ENCODE results near the gene RAB11FIP3.
"Not testable (repeated sequence)": the region's sequence is repeated elsewhere in the genome, so short reads cannot be mapped to it uniquely, and the experiment has no call there.

RAB11FIP3 gene

DNA sequence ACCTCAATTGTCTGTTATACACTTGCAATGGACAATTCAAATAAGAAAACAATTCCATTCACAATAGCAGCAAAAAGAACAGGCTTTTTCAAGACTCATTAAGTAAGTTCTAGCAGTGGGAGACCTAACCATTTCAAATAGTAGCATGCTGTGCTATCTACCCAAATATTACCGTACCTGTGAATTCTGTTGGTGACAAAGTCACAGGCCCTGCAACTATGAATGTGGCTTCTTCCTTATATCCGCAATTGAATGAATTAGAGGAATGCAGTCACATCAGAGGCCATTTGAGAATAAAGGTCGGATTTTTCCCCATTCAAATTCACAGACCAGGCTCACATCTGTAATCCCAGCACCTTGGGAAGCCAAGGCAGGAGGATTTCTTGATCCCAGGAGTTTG lies 29.2 kb upstream of the RAB11FIP3 start:
- FAIRE-seq, result no peak

DNA sequence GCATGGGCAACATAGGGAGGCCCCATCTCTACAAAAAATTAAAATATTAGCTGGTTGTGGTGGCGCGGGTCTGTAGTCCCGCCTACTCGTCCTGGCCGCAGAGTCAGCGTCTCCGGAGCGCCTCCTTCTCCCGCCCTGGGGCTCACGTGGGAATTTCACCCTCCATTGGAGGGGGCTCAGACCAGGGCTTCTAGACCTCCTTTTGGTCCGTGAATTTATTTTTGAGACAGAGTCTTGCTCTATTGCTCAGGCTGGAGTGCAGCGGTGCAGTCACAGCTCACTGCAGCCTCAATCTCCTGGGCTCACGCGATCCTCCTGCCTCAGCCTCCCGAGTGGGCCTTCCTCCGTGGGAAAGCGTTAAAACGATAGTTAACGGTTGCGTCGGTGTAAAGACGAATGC lies 28.8 kb upstream of the RAB11FIP3 start:
- no peak for FAIRE-seq

DNA sequence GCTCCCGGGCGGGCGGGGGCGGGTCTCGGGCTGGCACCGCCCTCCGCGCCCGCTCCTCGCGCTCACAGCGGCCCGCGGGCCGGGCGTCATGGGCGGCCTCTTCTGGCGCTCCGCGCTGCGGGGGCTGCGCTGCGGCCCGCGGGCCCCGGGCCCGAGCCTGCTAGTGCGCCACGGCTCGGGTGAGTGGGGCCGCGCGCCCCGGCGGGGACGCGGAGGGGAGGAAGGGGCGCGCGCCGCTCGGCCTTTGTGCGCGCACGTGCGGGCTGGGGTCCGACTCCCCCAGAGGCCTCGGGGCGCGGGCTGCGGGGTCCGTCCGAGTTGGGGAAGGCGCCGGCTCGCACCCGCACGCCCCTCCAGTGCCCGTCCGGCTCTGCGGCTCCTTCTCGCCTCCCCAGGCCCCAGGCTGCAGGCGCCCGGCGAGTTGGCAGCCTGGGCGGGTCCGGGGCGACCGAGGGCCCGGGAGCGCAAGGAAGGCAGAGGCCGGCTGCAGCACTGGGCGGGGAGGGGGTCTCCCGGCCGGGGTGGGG lies 28.3 kb upstream of the RAB11FIP3 start, which contains the start of gene NME4:
NME4 (plus strand) TSS at position 65 of the 527 bp plus-strand sequence; CDS start at position 89, 24 bp downstream.
- no peak for FAIRE-seq

DNA sequence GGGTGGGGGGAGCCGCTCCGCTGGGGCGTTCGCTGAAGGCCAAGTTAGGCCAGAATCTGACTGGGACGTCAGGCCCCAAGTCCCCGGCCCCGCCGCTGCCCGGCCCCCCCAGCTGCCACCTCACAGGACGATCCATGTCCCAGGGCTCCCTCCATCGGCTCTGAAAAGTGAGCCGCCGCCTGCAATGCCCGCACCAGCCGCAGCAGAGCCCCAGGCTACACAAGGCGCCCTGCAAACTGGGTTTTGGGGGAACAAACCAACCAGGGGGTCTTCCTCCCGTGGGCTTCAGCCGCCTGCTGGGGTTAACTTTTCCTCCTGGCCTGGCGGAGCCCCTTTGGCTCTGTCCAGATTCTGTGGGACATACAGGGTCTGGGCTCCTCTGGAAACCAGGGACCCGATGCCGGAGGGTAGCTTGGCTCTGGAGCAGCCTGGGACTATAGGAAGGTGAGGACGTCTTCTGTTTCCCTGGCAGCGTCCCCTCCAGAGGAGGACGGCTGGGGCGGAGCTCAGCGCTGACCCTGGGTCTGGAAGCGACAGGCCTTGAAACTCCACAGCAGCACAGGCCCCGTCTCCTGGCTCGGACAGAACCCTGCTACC lies 27.6 kb upstream of the RAB11FIP3 start:
- no peak for FAIRE-seq

DNA sequence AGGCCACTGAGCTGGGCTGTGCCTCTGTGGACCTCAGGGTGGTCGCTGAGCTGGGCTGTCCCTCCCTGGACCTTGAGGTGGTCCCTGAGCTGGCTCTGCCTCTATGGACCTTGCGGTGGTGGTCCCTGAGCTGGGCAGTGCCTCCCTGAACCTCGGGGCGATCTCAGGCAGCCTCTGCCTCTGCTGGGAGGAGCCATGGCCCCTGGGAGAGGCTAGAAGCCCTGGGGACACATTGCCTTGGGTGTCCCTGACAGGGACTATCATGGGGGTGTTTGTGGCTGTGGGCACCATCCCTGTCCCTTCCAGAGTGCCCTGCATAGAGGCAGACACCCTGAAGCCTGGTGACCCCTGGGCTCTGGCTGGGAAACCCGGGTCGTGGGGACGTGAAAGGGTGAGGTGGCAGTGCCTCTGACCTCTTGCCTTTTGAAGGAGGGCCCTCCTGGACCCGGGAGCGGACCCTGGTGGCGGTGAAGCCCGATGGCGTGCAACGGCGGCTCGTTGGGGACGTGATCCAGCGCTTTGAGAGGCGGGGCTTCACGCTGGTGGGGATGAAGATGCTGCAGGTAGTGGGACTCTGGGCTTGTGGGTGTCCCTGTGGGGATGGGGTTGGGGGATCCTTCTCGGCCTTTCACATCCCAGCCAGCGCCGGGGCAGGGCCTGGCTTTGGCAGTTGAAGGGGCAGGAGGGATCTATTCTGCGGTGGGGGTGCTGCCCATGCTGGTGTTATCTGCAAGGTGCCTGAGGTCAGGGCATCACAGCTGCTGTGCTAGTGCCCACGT lies 26.7 kb upstream of the RAB11FIP3 start:
- FAIRE-seq, result no peak

DNA sequence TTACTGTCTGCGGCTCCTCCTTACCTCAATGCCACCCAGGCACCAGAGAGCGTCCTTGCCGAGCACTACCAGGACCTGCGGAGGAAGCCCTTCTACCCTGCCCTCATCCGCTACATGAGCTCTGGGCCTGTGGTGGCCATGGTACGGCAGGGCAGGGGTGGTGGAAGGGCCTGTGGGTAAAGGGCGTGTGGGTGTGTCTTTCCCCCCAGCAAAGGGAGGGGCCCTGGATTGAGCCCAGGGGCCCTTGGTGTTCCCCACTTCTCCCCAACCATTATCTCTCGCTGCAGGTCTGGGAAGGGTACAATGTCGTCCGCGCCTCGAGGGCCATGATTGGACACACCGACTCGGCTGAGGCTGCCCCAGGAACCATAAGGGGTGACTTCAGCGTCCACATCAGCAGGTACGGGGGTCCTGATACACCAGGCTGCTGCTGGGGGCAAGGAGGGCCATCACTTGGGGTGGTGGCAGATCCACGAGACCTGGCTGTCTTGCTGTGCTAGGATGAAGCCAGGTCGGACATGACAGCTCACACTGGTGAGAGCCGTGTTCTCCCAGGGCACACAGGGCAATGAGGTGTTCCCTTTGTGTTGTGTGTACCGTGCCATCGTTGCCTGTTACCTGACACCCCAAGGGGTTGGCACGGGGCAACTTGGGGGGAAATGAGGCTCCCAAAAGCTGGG lies 26.0 kb upstream of the RAB11FIP3 start:
- FAIRE-seq, result no peak

DNA sequence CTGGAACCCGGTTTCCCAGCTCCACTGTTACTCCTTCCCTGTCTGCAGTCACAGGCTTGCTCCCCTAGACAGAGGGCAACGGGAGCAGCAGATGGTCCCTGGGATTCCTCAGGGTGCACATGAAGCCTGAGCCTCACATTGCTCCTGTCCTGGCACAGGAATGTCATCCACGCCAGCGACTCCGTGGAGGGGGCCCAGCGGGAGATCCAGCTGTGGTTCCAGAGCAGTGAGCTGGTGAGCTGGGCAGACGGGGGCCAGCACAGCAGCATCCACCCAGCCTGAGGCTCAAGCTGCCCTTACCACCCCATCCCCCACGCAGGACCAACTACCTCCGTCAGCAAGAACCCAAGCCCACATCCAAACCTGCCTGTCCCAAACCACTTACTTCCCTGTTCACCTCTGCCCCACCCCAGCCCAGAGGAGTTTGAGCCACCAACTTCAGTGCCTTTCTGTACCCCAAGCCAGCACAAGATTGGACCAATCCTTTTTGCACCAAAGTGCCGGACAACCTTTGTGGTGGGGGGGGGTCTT lies 25.3 kb upstream of the RAB11FIP3 start:
- FAIRE-seq, result no peak

DNA sequence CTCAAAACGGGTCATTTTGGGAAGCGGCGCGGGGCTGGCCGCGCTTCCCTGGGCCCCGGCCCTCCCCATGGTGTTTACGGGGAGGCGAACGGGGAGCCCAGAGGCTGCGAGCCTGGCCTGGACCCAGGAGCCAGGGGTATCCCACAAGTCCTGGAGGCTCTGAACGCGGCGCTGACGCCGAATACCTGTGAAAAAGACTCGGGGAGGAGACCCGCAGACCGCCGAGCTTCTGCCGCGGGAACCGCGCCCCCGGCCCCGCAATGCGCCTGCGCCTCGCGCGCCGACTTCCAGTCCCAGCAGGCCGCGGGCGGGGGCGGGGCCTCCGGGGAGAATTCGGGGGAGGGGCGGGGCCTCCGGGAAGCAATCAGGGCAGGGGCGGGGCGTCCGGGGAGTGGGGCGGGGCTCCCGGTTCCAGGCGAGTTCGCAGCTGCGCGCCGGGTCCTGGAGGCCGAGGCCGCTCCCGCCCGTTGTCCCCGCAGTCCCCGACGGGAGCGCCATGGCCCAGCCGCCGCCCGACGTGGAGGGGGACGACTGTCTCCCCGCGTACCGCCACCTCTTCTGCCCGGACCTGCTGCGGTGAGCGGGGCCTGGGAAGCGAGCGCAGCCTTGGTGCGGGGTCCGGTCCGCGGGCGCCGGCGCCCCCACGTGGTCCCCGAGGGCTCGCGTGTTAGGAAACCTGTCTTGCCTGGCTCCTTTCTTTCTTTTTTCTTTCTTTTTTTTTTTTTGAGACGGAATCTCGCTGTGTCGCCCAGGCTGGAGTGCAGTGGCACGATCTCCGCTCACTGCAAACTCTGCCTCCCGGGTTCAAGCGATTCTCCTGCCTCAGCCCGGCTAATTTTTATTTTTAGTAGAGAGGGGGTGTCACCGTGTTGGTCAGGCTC lies 23.7 kb upstream of the RAB11FIP3 start, which contains the start of gene DECR2:
DECR2 (plus strand) TSS at position 418 of the 881 bp plus-strand sequence; CDS start at position 497, 79 bp downstream.
- FAIRE-seq, result no peak

DNA sequence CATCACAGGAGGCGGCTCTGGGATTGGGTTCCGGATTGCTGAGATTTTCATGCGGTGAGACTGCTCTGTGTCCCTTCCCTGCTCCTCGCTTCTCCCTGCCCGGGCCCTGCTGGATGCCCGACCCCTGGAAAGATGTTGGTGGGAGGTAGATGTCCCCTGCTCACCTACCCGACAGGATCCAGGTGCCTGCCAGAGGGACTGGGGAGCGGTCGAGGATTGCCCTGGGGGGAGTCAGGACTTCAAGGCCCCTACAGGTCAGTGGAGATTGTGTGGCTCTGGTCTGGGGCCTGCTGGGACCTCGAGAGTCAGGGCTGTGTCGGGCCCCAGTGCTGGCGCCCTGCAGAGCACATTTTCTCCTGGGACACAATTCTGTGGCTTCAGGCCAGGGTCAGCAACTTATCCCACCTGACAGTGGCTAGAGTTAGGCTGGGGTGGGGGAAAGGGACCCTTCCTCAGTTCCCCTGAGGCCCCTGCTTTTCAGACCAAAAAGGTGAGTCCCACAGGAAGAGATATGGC lies 20.4 kb upstream of the RAB11FIP3 start:
- no peak for FAIRE-seq

DNA sequence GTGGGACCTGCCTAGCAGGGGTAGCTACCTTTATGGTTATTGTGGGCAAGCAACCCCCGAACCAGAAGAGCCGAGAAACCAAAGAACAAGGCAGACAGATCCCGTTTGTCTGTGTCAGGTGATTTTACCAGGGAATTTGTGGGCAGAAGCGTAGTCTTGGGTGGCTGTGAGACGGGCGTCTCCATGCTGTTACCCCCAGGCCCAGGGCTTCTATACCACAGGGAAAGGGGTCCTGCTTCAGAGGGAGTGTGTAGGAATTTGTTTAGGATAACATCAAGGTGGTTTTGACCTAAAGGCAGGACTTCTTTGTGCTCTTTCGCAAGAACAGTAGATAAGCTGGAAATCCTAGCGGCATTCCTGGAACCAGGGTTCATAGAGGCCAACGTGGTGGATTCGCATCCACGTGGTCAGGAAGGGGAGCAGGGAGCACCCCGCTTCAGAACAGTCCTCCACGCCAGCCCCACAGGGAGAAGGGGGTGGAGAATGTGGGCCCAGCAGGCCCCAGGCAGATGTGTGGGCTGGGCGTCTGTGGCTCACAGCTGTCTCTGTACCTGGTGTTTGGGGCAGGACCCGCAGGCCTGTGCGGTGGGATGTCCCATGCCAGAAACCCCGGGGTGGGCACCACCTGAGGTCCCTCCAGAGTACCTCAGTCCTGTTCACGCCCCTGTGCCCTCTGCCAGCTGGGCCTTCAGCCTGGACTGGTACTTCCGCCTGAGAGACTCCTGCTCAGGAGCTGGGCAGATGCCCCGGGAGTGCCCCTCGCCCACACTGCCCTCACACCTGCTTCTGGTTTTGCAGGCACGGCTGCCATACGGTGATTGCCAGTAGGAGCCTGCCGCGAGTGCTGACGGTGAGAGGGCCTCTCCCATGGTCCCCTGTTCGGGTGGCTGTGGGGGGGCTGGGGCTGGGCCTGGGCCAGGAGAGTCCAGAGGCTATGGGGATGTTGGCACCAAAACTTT lies 19.6 kb upstream of the RAB11FIP3 start:
- FAIRE-seq, result no peak

DNA sequence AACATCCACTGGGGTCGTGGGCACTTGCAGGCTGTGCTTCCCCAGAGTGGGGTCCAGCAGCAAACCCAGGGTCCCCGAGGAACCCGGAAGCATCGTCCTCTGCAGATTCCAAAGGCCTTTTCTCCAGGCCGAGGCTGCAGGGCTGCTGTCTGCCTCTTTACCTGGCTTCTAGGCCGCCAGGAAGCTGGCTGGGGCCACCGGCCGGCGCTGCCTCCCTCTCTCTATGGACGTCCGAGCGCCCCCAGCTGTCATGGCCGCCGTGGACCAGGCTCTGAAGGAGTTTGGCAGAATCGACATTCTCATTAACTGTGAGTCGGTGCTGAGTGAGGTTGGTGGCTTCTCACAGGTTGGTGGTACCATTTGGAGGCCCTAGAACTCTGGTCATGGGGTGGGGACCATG lies 18.2 kb upstream of the RAB11FIP3 start:
- no peak for FAIRE-seq

DNA sequence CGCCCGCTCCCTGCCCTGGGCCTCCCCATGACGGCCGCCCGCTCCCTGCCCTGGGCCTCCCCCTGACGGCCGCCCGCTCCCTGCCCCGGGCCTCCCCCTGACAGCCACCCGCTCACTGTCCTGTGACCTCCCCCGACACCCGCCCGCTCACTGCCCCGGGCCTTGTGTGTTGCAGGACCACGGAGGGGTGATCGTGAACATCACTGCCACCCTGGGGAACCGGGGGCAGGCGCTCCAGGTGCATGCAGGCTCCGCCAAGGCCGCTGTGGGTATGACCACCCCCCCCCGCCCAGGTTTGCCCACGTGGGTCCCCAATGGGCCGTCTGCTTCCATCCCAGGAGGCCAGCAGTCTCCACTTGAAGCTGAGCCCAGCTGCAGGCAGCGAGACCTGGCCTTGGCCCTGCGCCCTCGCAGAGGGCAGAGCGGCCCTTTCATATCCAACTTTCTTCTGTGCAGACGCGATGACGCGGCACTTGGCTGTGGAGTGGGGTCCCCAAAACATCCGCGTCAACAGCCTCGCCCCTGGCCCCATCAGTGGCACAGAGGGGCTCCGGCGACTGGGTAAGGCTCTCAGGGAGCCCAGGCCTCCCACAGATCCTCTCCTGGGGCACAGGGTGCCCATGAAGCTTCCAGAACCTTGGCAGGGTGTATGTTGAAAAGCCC lies 14.8 kb upstream of the RAB11FIP3 start:
- no peak for FAIRE-seq

DNA sequence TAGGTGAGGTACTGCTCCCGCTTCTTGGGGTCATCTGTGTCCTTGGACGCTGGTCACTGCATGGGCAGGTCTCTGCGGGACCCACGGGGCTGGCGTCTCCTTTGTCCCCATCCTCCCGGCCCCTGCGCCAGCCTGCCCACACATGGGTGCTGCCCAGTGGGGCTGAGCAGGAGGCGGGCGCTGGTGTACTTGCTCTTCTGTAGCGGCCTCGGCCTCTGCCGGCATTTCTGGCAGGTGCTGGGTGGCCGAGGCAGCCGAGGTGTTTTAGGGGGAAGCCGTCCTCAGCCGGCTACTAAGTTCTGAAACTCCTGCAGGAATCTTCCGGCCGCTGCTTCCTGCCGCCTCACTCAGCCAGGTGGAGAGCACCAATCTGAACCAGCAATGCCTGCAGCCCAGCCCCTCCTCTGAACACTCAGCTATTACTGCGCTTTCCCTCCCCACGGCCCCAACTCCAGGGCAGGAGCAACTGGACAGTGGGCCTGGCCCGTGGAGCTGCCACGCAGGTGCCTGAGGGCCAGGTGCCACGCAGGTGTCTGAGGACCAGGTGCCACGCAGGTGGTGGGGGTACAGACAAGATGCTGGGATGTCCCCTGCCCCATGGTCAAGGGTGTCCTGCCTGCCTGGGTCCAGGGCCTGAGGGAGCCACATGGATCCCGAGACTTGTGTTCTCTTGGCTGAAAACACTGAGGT lies 13.7 kb upstream of the RAB11FIP3 start:
- FAIRE-seq, result no peak

DNA sequence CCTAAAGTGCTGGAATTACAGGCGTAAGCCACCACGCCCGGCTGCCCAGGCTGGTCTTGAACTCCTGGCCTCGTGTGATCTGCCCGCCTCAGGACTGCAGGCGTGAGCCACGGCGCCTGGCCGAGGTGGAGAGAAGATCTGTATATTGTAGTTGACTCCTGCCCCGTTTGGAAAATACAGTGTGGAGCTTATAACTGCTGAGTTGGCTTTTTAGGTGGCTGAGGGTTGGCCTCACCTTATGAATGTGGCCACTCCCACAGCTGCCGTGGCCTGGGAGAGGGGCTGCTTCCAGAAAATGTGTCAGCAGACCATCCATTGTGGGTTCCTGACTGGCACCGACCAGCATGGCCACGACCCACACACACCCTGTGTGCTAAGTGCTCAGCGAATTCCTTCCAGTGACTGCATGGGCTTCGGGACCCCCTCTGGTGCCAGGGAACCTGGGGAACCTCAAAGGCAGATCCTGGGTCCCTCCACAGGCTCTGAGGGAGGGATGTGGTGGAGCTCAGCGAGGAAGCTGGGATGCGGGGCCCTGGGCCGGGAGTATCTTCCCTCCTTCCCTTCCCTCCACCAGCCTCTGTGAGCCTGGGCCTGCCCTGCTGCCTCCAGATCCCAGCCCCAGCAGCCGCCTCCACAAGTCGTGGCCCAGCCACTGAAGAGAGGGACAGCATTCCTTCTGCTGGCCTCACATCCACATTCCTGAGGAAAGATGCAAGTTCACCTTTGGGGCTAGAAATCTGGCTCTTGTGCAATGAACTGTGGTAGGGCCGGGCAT lies 10.9 kb upstream of the RAB11FIP3 start:
- no peak for FAIRE-seq

DNA sequence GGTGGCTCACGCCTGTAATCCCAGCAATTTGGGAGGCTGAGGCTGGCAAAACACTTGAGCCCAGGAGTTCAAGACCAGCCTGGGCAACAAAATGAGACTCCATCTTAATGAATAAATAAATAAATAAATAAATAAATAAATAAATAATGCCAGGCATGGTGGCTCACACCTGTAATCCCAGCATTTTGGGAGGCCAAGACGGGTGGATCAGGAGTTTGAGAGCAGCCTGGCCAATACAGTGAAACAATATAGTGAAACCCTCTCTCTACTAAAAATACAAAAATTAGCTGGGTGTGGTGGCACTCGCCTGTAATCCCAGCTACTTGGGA lies 10.3 kb upstream of the RAB11FIP3 start:
- FAIRE-seq, result not testable (repeated sequence)

DNA sequence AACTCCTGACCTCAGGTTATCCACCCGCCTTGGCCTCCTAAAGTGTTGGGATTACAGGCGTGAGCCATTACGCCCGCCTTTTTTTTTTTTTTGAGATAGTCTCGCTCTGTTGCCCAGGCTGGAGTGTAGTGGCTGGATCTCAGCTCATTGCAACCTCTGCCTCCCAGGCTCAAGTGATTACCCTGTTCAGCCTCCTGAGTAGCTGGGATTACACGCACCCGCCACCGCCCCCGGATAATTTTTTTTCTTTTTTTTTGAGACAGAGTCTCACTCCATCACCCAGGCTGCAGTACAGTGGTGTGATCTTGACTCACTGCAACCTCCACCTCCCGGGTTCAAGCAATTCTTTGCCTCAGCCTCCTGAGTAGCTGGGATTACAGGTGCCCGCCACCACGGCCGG lies 3.3 kb upstream of the RAB11FIP3 start:
- not testable (repeated sequence) for FAIRE-seq

DNA sequence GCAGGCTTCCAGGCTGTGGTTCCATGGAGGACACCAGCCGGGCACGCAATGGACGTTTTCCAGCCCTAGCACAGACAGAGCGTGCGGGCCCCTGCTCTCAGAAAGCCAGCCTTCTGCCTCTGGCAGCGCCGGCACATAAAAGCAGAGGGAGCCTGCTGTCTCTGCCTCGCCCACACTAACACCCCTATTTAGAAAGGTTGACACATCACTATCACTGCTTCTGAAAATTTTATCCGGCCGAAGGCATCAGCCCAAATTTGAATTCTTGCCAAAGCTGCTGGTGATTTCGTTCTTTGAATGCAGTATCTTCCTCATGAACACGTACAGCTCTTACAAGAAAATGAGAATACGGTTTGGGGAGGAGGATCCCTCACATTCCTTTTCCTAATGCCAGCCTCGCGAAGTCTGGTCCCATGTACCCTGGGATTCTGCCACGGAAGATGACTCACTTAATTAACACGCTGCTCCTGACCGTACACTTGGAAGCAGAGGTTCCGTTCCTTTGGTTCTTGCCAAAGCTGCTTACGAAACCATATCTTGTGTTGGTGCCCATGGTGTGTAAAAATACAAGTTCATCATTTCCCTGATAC lies 1.3 kb upstream of the RAB11FIP3 start:
- FAIRE-seq, result no peak

DNA sequence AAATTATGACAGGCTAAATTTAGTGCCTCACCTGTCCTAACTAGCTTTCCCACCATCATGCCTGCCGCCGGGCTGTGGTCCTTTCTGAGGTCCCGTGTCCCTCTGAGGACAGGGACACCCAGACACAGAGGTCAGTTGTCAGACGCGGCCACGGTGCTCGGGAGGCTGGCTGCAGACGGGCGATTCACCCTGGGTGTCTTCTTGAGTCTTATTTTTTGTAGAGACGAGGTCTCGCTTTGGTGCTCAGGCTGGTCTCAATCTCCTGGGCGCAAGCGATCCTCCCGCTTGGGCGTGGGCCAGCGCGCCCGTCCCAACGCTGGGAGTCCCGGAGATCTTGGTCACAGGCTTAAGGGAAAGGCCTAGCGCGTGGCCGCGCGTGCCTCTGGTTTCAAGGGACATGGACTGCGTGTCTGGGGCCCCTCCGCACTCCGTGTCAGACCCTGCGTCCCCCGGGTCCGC lies 797 bp upstream of the RAB11FIP3 start:
- FAIRE-seq, result no peak
